Stimulated activated CD4-positive, alpha-beta T cell treated with anti-CD3 and anti-CD28 coated beads, Interleukin-12 subunit alpha, Interleukin-12 subunit beta, amount 100 ng/mL, for 24 hours (primary cell): ENCODE results near the gene PTP4A1.
"Not testable (repeated sequence)": the region's sequence is repeated elsewhere in the genome, so short reads cannot be mapped to it uniquely, and the experiment has no call there.

ENCODE experiments used
- DNase-seq, 2 experiments: peaks; one replicate each; pipeline ENCODE4 v3.0.0-alpha.2; 2020; ENCODE audit warnings: low read depth in 2 of 2

The PTP4A1 gene

DNA sequence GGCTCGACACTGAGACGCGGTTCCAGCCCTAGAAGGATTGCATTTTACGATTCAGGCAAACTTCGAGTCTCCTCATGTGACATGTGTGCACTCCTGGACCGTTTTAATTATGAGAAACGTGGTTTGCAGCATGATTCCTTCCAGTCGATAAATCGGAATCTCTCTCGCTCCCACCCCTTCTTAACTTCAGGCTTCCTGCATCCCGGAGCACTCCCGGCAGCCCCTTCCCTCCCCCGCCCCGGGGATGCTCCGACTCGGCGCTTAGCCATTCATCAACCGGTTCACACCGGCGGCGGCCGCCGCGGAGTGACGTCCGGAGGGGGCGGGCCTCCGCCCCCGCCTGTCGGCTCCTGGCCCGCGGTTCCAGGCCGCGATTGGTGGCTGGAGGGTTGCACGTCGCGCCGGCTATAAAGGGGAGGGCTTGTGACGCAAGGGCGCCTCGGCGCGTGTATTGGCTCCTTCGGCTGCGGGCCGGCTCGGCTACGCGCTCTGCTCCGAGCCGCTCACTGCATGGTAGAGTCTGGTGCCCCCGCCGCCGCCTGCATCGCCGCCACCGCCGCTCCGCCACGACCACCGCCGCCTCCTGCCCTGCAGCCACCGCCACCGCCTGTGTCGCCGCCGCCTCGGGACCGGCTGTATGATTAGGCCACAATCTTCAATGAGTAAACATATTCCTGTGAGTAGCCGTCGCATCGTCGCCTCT lies at the start of gene PTP4A1, which contains the start of gene LOC128125822:
PTP4A1 (plus strand) TSS at position 437 of the 703 bp plus-strand sequence. CDS start 4,401 bp downstream, outside the sequence.
LOC128125822 (plus strand) TSS at position 437 of the 703 bp plus-strand sequence.
- DNase-seq = peak; percentile 93 to 96

DNA sequence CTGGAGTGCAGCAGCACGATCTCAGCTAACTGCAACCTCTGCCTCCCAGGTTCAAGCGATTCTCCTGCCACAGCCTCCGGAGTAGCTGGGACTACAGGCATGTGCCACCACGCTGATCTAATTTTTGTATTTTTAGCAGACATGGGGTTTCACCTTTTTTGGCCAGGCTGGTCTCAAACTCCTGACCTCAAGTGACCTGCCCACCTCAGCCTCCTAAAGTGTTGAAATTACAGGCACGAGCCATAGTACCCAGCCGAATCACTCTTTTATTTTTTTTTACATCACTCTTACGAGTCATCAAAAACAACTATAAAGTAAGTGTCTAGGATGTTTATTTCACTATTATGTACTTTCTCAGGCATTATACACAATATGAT lies 49.4 kb upstream of the PTP4A1 start:
- not testable (repeated sequence) for DNase-seq

DNA sequence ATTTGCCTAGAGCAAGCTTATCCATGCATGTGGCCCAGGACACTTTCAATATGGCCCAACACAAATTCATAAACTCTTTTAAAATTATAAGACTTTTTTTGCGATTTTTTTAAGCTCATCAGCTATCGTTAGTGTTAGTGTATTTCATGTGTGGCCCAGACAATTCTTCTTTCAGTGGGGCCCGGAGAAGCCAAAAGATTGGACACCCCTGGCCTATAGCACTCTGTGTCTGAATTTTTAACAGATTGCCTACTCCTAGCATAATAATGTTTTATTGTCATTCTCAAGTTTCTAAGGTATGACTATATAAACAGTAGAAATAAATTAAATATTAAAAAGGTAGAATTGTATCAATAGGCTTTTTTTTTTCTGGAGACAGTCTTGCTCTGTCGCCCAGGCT lies 48.6 kb upstream of the PTP4A1 start:
- DNase-seq = no peak

DNA sequence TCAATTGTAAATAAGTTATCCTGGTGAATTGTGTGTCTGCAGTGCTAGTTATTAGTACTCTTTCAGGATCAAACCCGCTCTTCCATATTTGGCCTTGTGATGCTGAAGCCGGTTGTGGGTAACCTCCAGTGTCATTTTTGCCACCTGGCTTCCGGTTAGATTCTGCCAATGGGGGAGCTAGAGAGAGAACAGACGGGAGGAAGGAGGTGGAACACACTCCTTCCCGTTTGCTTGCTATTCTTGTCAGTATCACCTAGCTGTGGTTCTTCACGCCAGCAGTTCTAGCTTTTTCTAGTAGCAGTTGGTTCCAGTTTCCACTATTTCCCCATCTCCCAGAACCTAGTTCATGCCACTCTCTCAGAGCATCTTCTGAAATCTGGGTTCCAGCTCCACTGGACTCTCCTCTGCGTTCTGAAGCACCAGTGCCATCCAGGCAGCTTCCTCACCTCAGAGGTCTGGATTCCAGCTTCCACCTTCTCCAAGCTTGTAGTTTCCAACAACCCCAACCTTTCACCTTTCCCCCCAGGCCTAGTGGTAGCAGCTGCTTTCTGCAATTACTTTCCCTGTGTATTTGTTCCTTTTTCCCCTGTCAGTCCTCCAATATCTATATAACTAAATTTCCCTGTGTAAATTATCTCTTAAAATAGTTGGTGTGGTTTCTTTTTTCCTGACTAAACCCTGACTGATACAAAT lies 46.9 kb upstream of the PTP4A1 start:
- no peak for DNase-seq

DNA sequence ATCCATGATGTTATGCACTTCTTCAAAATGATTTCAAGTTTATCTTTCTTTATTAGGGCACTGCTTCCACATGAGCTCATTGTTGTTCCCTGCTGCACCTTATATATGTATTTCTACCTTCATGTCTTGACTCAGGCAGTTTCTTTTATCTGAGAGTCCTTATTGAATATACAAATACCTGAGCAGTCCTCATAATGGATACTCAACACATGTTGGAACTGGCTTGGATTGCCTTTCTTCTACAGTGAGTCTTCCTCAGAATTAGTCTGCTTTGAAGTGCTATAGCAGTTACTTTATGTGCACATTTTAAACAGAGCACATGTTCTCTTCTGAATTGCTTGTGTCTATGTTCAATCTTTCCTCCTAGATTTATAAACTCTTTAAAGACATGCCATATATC lies 45.3 kb upstream of the PTP4A1 start:
- no peak for DNase-seq

DNA sequence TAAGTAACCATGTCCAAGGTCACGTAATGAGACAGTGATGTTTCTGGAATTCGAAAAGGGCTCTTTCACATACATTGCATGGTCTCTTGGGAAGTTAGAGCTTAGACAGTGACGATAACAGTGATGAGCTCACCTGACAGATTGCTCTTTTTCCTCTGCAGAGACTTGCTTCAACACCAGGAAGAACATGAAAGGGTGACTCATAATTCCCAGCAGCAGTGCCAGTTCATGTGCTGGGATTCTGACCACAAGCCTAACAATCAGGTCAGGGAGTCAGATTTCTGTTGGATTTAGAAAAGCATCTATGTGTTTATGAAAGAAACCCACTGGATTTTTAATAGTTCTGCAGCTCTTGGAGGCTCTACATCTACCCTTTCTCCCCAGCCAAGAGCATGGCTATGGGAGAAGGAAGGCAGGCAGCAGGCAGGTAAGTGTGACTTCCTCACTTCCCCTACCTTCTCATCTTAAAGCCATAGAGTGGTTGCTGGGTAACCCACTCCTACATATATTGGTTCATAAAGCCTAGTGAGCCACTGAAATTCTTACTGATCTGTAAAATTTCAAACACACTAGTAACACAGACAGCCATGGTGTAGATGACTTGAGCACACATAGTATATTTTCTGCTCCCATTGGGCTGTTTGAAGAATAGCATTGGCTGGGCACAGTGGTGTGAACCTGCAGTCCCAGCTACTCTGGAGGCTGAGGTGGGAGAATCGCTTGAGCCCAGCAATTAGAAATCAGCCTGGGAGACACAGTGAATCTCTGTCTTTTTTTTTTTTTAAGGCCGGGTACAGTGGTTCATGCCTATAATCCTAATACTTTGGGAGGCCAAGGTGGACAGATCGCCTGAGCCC lies 44.4 kb upstream of the PTP4A1 start:
- no peak for DNase-seq

DNA sequence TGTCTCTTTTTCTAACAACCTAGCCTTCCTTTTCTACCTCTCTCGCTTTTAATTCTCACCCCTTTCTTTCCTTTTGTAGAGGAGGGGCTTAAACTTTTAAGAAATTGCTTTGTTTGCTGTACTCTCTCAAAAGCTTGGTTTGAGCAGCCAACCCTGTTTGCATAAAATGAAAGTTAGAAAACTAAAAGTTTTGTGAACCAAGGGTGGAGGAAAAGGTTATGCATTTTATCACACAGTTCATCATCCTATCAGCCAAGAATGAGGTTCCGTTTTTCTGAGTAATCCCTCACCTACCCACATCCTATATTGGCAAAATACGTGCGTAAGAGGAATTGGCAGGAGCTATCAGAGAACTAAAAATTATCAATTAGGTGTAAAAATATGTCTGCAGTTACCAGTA lies 42.8 kb upstream of the PTP4A1 start:
- DNase-seq = no peak

DNA sequence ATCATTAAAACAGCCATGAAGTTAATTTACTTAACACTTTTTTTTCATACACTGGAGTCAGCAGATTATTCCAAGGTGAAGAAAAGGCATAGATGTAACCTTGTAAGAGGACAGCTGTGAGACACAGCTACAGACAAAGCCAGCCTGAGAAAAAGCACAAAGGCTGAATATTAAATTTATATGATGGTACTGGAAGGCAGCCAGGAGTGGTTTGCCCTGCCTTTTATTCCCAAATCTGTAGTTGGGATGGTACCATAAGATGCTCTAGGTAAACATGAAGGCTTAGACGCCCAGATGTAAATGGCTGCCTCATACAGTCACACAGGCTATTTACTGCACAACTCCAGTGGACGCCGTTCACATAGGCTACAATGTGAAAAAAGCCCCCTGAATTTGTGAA lies 42.1 kb upstream of the PTP4A1 start:
- no peak for DNase-seq

DNA sequence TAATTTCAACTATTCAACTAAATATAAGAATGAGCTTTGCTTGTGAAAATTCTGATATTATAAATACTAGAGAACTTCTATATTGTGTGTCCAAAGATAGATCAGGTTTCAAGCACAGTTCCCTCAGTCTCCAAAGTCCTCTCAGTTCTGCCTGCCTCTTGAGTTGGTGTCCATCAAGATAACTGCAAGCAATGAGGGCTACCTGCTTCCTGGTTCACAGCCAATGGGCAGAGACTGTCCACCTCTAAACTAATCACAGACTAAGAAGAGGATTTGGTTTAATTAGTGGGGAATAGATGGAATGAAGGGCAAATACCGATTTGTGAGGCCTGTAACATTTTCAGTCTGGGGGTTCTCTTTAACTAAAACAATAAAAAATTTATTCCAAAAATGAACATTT lies 41.3 kb upstream of the PTP4A1 start:
- no peak for DNase-seq

DNA sequence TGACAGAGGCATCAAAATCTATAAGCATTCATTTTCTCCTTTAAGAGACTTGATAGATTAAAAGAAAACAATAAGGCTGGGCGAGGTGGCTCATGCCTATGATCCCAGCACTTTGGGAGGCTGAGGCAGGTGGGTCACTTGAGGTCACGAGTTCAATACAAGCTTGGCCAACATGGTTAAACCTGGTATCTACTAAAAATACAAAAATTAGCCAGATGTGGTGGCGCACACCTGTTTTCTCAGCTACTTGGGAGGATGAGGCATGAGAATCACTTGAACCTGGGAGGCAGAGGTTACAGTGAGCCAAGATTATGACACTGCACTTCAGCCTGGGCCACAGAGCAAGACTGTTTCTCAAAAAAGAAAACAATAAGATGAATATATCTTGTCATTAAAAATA lies 39.3 kb upstream of the PTP4A1 start:
- no peak for DNase-seq

DNA sequence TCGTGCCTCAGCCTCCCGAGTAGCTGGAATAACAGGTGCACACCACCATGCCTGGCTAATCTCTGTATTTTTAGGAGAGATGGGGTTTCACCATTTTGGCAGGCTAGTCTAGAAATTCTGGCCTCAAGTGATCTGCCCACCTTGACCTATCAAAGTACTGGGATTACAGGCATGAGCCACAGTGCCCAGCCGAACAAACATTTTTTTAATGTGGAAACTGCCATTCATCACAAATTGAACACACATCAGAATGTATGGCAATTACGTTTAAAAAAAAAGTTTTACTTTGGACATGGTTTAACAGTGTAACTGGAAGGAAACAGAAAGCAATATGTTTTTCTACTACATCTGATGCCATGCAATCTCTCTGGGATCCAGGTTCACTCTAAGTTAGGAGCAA lies 38.3 kb upstream of the PTP4A1 start:
- no peak for DNase-seq

DNA sequence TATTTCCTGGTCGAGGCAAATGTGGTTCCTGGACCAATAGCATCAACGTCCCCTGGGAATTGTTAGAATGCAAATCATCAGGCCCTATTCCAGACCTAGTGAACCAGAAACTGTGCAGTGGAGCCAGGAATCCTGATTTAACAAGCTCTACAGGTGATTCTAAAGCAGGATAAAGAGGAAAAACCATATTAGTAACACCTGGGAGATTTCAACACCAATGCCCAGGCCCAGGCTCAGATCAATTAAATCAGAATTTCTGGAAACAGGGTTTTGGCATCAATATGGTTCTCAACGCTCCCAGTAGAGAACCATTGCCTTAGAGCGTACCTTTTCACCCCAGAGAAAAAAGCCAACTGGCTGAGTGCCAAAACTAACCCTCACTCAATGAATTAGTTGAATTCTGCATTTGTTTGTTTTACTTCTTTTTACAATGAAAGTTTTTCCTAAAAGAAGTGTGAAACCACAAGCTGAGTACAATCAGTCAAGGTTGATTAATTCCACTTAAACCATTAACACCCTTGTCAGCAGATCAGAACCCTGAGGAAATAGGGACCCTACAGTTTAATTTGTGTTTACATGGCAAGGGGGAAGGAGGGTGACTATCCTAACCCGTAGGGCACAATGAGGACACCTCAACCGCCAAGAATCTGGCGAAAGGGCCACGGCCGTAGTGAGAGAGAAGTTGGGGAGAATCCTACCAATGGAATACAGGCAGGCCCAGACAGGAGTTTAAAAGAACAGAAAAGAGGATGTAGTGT lies 34.9 kb upstream of the PTP4A1 start:
- no peak for DNase-seq

DNA sequence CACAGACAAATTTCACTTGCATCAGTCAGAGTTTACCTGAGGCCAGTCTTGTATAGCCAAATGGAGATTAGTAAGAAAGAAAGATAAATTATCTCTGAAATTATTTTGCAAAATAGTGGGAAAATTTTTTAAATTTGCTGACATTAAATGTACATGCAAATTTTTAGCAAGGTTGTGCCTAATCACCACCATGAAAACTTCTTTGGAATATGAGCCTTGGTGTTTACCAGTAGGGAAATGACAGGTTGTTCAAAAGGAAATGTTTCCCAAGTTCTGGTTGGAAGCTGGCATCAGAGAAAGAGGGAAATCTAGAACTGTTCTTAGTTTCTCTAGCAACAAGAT lies 34.4 kb upstream of the PTP4A1 start:
- no peak for DNase-seq

DNA sequence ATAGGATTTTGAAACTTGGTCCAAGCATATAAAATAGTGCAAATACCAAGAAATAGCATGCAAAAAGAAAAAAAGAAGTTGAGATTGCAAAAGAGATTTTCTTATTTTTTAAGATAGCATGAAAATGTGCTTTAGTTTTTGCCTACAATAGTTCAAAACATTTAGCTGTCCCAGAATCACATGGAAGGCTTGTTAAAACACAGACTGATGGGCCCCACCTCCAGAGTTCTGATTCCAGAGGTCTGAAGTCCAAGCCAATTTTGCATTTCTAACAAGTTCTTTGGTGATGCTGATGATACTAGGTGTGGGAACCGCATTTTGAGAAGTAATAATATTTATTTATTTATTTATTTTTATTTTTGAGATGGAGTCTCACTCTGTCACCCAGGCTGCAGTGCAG lies 33.7 kb upstream of the PTP4A1 start:
- DNase-seq = no peak

DNA sequence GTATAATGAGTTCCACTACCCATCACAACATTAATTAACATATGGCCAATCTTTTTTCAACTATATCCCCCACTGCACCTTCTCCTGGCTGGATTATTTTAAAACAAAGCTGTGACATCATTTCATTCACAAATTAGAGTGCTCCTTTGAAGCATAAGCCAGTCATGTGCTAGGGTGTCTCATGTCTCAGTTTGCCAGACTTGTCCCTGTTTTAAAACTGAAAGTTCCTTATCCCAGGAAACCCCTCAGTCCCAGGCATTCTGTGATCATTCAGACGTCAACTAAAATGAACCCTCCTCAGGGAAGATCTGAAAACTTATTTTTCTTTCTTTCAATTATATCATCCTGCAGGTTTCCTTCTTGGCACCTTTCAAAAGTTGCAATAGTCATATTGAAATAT lies 29.3 kb upstream of the PTP4A1 start:
- DNase-seq = no peak

DNA sequence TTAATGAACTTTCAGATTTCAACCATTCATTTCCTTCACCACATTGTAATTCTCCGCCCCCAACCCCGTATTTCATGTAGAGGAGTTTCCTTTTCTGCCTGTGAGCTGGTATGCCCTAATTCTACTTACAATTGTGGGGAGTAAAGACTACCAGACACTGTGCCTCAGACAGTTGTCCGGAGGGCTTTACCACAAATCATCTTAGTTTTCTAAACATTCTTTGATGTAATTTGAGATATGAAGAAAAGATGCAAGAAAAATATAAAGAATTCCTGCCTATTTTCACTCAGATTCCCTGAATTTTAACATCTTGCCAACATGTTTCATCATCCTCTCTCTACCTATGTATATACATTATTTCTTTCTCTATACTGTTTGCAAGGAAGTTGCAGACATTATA lies 28.3 kb upstream of the PTP4A1 start:
- DNase-seq = no peak

DNA sequence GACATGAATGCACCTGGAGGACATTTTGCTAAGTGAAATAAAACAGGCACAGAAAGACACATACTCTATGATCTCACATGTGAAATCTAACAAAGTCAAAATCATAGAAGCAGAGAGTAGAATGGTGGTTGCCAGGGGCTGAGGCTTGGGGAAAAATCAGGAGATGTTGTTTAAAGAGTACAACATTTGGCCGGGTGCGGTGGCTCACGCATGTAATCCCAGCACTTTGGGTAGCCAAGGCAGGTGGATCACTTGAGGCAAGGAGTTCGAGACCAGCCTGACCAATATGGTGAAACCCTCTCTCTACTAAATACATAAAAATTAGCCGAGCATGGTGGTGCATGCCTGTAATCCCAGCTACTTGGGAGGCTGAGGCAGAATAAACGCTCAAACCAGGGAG lies 26.0 kb upstream of the PTP4A1 start:
- no peak for DNase-seq

DNA sequence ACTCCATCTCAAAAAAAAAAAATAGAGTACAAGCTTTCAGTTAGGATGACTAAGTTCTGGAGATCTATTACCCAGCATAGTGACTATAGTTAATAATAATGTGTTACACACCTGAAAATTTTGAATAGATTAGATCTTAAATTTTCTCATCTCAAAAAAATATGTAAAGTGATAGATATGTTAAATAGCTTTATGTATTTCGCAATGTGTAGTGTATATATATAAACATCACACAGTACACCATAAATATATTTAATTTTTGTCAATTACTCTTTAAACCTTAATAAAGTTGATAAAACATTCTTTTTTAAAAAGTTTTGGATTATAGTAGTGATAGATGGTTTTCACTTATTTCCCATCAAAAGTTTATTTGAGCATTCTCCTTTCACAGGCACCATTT lies 25.6 kb upstream of the PTP4A1 start:
- no peak for DNase-seq

DNA sequence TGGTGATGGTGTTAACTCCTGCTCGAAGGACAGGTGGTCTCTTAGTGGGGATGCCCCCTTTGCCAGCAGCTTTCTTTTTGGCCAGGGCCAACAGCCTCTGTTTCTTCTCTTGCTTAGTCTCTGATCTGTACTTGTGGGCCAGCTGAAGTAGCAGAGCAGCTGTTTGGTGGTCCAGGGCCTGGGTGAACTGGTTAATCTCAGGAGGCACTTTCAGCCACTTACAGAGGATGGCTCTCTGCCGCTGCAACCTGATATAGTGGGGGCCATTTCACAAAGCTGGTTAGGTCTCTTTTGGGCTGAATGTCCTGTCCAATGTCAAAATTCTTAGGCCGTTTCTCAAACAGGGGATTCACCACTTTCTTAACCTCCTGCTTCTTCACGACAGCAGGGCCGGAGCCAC lies 23.2 kb upstream of the PTP4A1 start:
- DNase-seq = no peak

DNA sequence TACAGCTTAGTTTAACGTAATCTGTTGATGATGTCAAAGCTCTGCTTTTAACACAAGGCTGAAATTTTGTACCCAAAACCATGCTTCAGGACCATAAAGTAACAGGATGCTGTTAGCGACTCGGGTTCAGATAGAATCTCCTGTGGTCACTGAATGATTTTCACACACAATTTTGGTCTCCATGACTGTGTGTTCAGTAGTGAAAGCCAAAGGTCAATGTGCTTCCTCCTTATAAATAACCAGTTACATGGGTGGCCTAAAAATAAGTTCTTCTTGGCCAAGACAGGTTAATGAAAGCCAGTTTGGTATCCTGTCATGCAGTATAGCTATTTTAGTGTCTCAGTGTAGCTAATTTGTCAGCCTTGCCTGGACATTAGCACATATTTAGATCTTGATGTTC lies 19.1 kb upstream of the PTP4A1 start:
- DNase-seq = no peak

DNA sequence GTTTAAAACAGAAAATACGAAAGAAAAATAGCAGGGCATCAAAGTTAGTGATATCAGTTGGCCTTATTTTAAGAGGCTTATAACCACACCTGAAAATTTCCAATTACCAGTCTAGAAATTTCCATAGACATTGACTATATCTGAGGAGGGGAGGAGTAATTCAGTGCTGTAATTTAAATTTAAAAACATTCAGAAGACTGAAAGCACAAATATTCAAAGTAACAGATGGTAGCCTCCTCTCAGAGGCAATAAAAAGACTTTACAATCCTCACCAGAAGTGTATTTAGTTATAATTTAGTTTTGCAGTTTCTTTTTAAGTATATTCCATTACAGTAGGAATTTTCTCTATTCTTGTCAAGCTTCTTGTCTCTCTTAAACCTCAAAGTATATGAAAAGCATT lies 18.4 kb upstream of the PTP4A1 start:
- DNase-seq = no peak

DNA sequence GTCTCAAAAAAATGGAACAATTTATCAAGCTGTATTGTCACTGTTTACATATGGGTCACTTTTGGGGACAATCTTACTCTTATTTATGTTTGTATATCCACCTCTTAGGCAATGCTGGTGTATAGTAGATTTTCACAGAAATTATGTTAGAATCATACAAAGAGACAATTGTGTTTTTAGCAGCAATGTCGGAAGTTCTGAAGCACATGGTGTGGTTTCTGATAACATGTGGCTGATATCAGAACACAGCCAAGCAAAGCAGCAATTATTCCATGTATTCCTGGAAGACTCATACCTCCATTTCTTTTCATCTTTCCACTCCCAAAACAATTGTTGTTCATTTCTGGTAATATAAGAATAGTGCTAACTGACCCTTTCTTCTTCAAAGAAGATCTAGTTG lies 17.5 kb upstream of the PTP4A1 start:
- no peak for DNase-seq
